Activated CD4-positive, alpha-beta T cell treated with anti-CD3 and anti-CD28 coated beads for 36 hours (primary cell): ENCODE data around the gene CTSA. TPM values are rescaled to one million over a fixed set of nuclear protein-coding genes. Genes with fewer than 3 reads are reported as not detected.

ENCODE experiments used
- ATAC-seq: fragments of 200-7000 bp; cut with Tn5 transposase; one replicate; pipeline ENCODE4 v1.10.0; 2021; ENCODE audit warnings: mild to moderate bottlenecking, moderate library complexity
- CTCF ChIA-PET: fragments of 350-600 bp; sonication (Branson Sonifier 250); formaldehyde crosslinking; loops from one replicate; lab custom pipeline; 2021; ENCODE audit warnings: antibody characterized with exemption; lab: Charles Lee
- POLR2A ChIA-PET: fragments of 350-600 bp; sonication (Branson Sonifier 250); formaldehyde crosslinking; loops from one replicate; lab custom pipeline; 2021; ENCODE audit warnings: antibody characterized with exemption, inconsistent platforms; lab: Charles Lee
- DNase-seq: peaks from one replicate; pipeline ENCODE4 v3.0.0-alpha.2; 2020
- H3K27ac Mint-ChIP-seq: one replicate; pipeline ENCODE4 v1.8.0; 2021; ENCODE audit warnings: mixed read lengths
- H3K27me3 Mint-ChIP-seq: one replicate; pipeline ENCODE4 v1.8.0; 2021; ENCODE audit warnings: mixed read lengths
- H3K36me3 Mint-ChIP-seq: one replicate; pipeline ENCODE4 v1.8.0; 2021; ENCODE audit warnings: low read depth, mixed read lengths
- H3K4me1 Mint-ChIP-seq: one replicate; pipeline ENCODE4 v1.8.0; 2021; ENCODE audit warnings: mixed read lengths
- H3K4me3 Mint-ChIP-seq: one replicate; pipeline ENCODE4 v1.8.0; 2021; ENCODE audit warnings: mild to moderate bottlenecking, moderate library complexity, mixed read lengths
- H3K9me3 Mint-ChIP-seq: one replicate; pipeline ENCODE4 v1.8.0; 2021; ENCODE audit warnings: low read depth, mixed read lengths
- intact Hi-C, 2 experiments: fragments of 100-400 bp; cut with DNase I in 1 of 2; cut with micrococcal nuclease in 1 of 2; formaldehyde crosslinking; loops; one replicate each; pipeline versions ENCODE4 v1.14.2 to v1.15.1; 2022 to 2024; cut with DNase I, micrococcal nuclease
- total RNA-seq, 2 experiments: library from RNA; stranded (reverse); gene quantifications; one replicate each; pipeline ENCODE4 v1.2.3, GENCODE V29; 2021

CTSA gene
- total RNA-seq, 2 experiments from 2014 or later: 36.4 to 45.6 TPM

GRCh38 chr20:45934046-45934585, 43.0 kb downstream of the CTSA start:
- intact Hi-C loops: loop anchor here (1.0 to 2.0 kb wide), 5 partner anchors 43 to 143 kb away; partner anchors contain the start of genes CTSA (in 1 of the 2), DNTTIP1 (in 1 of the 2), NEURL2 (in 1 of the 2) and UBE2C (in 1 of the 2)
- no peaks in the 10 kb centered on the region for H3K27me3 Mint-ChIP-seq
- H3K9me3 Mint-ChIP-seq: no peaks in the 10 kb centered on the region

GRCh38 chr20:45934586-45935415, 43.7 kb downstream of the CTSA start, which contains the start of gene PCIF1:
TSS of gene PCIF1 (plus strand) at chr20:45934683. CDS start at chr20:45939000, 4,317 bp downstream.
- peaks cover 27% of the 10 kb centered on the region for H3K4me1 Mint-ChIP-seq
- H3K27me3 Mint-ChIP-seq: no peaks in the 10 kb centered on the region
- H3K36me3 Mint-ChIP-seq: peaks cover 22% of the 10 kb centered on the region
- H3K27ac Mint-ChIP-seq: peak within 1 kb of the TSS; percentile 99
- CTCF ChIA-PET: interaction anchor here (1.0 to 5.2 kb wide), 6 partner anchors 9 to 111 kb away, joined by 3 to 42 read pairs (median 6); partner anchors contain the start of genes CTSA, NEURL2 and ZNF335
- DNase-seq (peak; percentile 99), ATAC-seq (peak; percentile 84)
- POLR2A ChIA-PET: interaction anchor here (0.5 to 3.1 kb wide), 17 partner anchors 9 to 154 kb away, joined by 3 to 45 read pairs (median 4); partner anchors contain the start of genes ACOT8, ZNF335 and ZSWIM3
- H3K4me3 Mint-ChIP-seq: peak within 1 kb of the TSS; percentile 97
- no peaks in the 10 kb centered on the region for H3K9me3 Mint-ChIP-seq
- intact Hi-C loops: loop anchor here (1.0 to 2.0 kb wide), 16 partner anchors 24 to 572 kb away; partner anchors contain the start of genes ACOT8 (in 2 of the 2), CTSA (in 2 of the 2), NEURL2 (in 2 of the 2) and UBE2C (in 2 of the 2)

More at GRCh38 chr20:45934046-45934585, 43.0 kb downstream of the CTSA start:
- ChIA-PET POLR2A (interaction anchor here (0.5 to 3.1 kb wide), 11 partner anchors 11 to 135 kb away, joined by 3 to 45 read pairs (median 6); partner anchors contain the start of genes ACOT8, ZNF335, ZSWIM1 and ZSWIM3), CTCF (interaction anchor here (0.6 to 5.2 kb wide), 10 partner anchors 10 to 110 kb away, joined by 3 to 42 read pairs (median 5); partner anchors contain the start of genes CTSA, NEURL2, ZNF335 and ZSWIM1)
- DNase-seq (no peak), ATAC-seq (peak; percentile 9)
- peaks cover 27% of the 10 kb centered on the region for H3K4me1 Mint-ChIP-seq
- H3K4me3 Mint-ChIP-seq: peak overlapping the region; percentile 97
- H3K36me3 Mint-ChIP-seq: peaks cover 16% of the 10 kb centered on the region
- peak overlapping the region; percentile 99 for H3K27ac Mint-ChIP-seq

GRCh38 chr20:45935416-45936046, 44.4 kb downstream of the CTSA start:
- CTCF ChIA-PET: interaction anchor here (1.0 to 5.2 kb wide), 4 partner anchors 15 to 111 kb away, joined by 3 to 42 read pairs (median 4); partner anchors contain the start of gene ZNF335
- no peaks in the 10 kb centered on the region for H3K9me3 Mint-ChIP-seq

GRCh38 chr20:45937765-45938164, 46.6 kb downstream of the CTSA start:
- DNase-seq (no peak), ATAC-seq (no peak)
- Mint-ChIP-seq H3K27ac (peak overlapping the region; percentile 73), H3K27me3 (no peaks in the 10 kb centered on the region), H3K36me3 (peaks cover 25% of the 10 kb centered on the region), H3K9me3 (no peaks in the 10 kb centered on the region), H3K4me1 (peaks cover 27% of the 10 kb centered on the region), H3K4me3 (no peak overlapping the region)
- ChIA-PET CTCF (interaction anchor here (0.7 to 5.2 kb wide), 2 partner anchors 32 to 57 kb away, joined by 3 to 42 read pairs; partner anchors contain the start of gene ZNF335), POLR2A (interaction anchor here (0.6 to 1.6 kb wide), 2 partner anchors 32 to 184 kb away, joined by 3 to 8 read pairs; no protein-coding TSS in a partner anchor)
- intact Hi-C loops: no loop called here

More at GRCh38 chr20:45935416-45936046, 44.4 kb downstream of the CTSA start:
- intact Hi-C loops: loop anchor here (1.0 to 2.0 kb wide), 15 partner anchors 24 to 572 kb away; partner anchors contain the start of genes ACOT8 (in 2 of the 2), CTSA (in 2 of the 2), NEURL2 (in 2 of the 2) and UBE2C (in 2 of the 2)
- no peaks in the 10 kb centered on the region for H3K27me3 Mint-ChIP-seq
- peaks cover 25% of the 10 kb centered on the region for H3K36me3 Mint-ChIP-seq
- peak overlapping the region; percentile 92 for H3K27ac Mint-ChIP-seq
- POLR2A ChIA-PET: interaction anchor here (0.6 to 3.1 kb wide), 11 partner anchors 9 to 153 kb away, joined by 3 to 45 read pairs (median 4); partner anchors contain the start of genes ACOT8, ZNF335 and ZSWIM3
- peaks cover 27% of the 10 kb centered on the region for H3K4me1 Mint-ChIP-seq
- ATAC-seq: no peak
- H3K4me3 Mint-ChIP-seq: peak overlapping the region; percentile 97
- DNase-seq: no peak

GRCh38 chr20:45938727-45939438, 47.7 kb downstream of the CTSA start:
- intact Hi-C loops: no loop called here
- peak overlapping the region; percentile 73 for H3K27ac Mint-ChIP-seq
- ChIA-PET CTCF (interaction anchor here (2.1 kb wide), 1 partner anchor 30 kb away, joined by 7 read pairs; no protein-coding TSS in a partner anchor), POLR2A (no interaction called here)
- ATAC-seq (no peak), DNase-seq (no peak)
- H3K4me3 Mint-ChIP-seq: no peak overlapping the region
- peaks cover 28% of the 10 kb centered on the region for H3K36me3 Mint-ChIP-seq
- peaks cover 26% of the 10 kb centered on the region for H3K4me1 Mint-ChIP-seq
- no peaks in the 10 kb centered on the region for H3K27me3 Mint-ChIP-seq
- no peaks in the 10 kb centered on the region for H3K9me3 Mint-ChIP-seq

- peaks cover 36% of the 10 kb centered on the region for H3K36me3 Mint-ChIP-seq
- POLR2A ChIA-PET: no interaction called here
- intact Hi-C loops: no loop called here
- ATAC-seq (no peak), DNase-seq (no peak)
- H3K27ac Mint-ChIP-seq: no peak overlapping the region
- H3K4me3 Mint-ChIP-seq: no peak overlapping the region
- H3K27me3 Mint-ChIP-seq: no peaks in the 10 kb centered on the region
- peaks cover 34% of the 10 kb centered on the region for H3K4me1 Mint-ChIP-seq
- no peaks in the 10 kb centered on the region for H3K9me3 Mint-ChIP-seq
- CTCF ChIA-PET: interaction anchor here (0.7 to 2.1 kb wide), 2 partner anchors 11 to 29 kb away, joined by 3 to 7 read pairs; no protein-coding TSS in a partner anchor
These were observed 48.9 kb downstream of the CTSA start for GRCh38 chr20:45940053-45940452.

- Mint-ChIP-seq H3K9me3 (no peaks in the 10 kb centered on the region), H3K27ac (no peak overlapping the region), H3K36me3 (peaks cover 37% of the 10 kb centered on the region), H3K27me3 (no peaks in the 10 kb centered on the region), H3K4me1 (peaks cover 34% of the 10 kb centered on the region), H3K4me3 (no peak overlapping the region)
- ChIA-PET CTCF (interaction anchor here (0.7 to 2.1 kb wide), 2 partner anchors 10 to 29 kb away, joined by 3 to 7 read pairs; no protein-coding TSS in a partner anchor), POLR2A (no interaction called here)
- DNase-seq (no peak), ATAC-seq (no peak)
- intact Hi-C loops: no loop called here
These were observed 49.3 kb downstream of the CTSA start for GRCh38 chr20:45940469-45940868.

- Mint-ChIP-seq H3K36me3 (peaks cover 37% of the 10 kb centered on the region), H3K27me3 (no peaks in the 10 kb centered on the region), H3K4me1 (peaks cover 16% of the 10 kb centered on the region), H3K9me3 (no peaks in the 10 kb centered on the region), H3K4me3 (no peak overlapping the region), H3K27ac (peak overlapping the region; percentile 70)
- ATAC-seq: no peak
- CTCF ChIA-PET: interaction anchor here (0.6 to 2.1 kb wide), 7 partner anchors 9 to 145 kb away, joined by 3 to 7 read pairs (median 3); partner anchors contain the start of genes PCIF1 and ZNF335
- DNase-seq: no peak
- intact Hi-C loops: loop anchor here in 1 of 2 experiments (2.0 kb wide), 1 partner anchor 23 kb away; no protein-coding TSS in a partner anchor
- POLR2A ChIA-PET: interaction anchor here (0.5 to 1.2 kb wide), 3 partner anchors 8 to 33 kb away, joined by 5 to 7 read pairs (median 5); no protein-coding TSS in a partner anchor
These were observed 52.5 kb downstream of the CTSA start for GRCh38 chr20:45943613-45944012.

- Mint-ChIP-seq H3K9me3 (no peaks in the 10 kb centered on the region), H3K4me1 (peaks cover 16% of the 10 kb centered on the region), H3K27me3 (no peaks in the 10 kb centered on the region), H3K36me3 (peaks cover 38% of the 10 kb centered on the region), H3K4me3 (no peak overlapping the region), H3K27ac (peak overlapping the region; percentile 70)
- ChIA-PET CTCF (interaction anchor here (0.6 to 2.1 kb wide), 8 partner anchors 9 to 145 kb away, joined by 3 to 7 read pairs (median 4); partner anchors contain the start of genes PCIF1 and ZNF335), POLR2A (interaction anchor here (1.0 to 1.2 kb wide), 2 partner anchors 9 to 13 kb away, joined by 5 to 7 read pairs; no protein-coding TSS in a partner anchor)
- ATAC-seq: peak; percentile 78
- DNase-seq: no peak
- intact Hi-C loops: loop anchor here in 1 of 2 experiments (2.0 kb wide), 1 partner anchor 22 kb away; no protein-coding TSS in a partner anchor
These were observed 53.2 kb downstream of the CTSA start for GRCh38 chr20:45944151-45944964.
